Neural cell (in vitro differentiated cells): ENCODE results near the gene ZFR. TPM values are rescaled to one million over a fixed set of nuclear protein-coding genes. Genes with fewer than 3 reads are reported as not detected.

ENCODE experiments used
- H2AFZ ChIP-seq: fragments of 200-600, 300-800 bp; sonication (generic), shearing (Covaris generic); 2 replicates; pipeline ENCODE4 v1.6.0; 2014; ENCODE audit warnings: low read depth, mild to moderate bottlenecking, antibody characterized with exemption, low read length, moderate library complexity
- H3F3A ChIP-seq: fragments of 200-600 bp; shearing (Covaris generic); 2 replicates; pipeline ENCODE4 v1.6.1; 2016; ENCODE audit warnings: mild to moderate bottlenecking, moderate library complexity, mixed read lengths, antibody characterized with exemption, low read length; ENCODE audit not compliant: insufficient read depth, poor library complexity, severe bottlenecking
- H3K27ac ChIP-seq: fragments of 200-600, 300-800 bp; sonication (generic), shearing (Covaris generic); 2 replicates; pipeline ENCODE4 v1.5.1; 2014; ENCODE audit warnings: mild to moderate bottlenecking, low read length, moderate library complexity
- H3K27me3 ChIP-seq: fragments of 300-800, 200-600 bp; sonication (generic), shearing (Covaris generic); 2 replicates; pipeline ENCODE4 v1.6.0; 2014; ENCODE audit warnings: mild to moderate bottlenecking, low read depth, low read length, moderate library complexity; ENCODE audit not compliant: insufficient read depth
- H3K36me3 ChIP-seq: fragments of 300-800, 200-600 bp; sonication (generic), shearing (Covaris generic); 2 replicates; pipeline ENCODE4 v1.5.1; 2014; ENCODE audit warnings: mild to moderate bottlenecking, antibody characterized with exemption, low read length, moderate library complexity; ENCODE audit not compliant: insufficient read depth
- H3K4me2 ChIP-seq: fragments of 300-800, 200-600 bp; sonication (generic), shearing (Covaris generic); 2 replicates; pipeline ENCODE4 v1.6.0; 2014; ENCODE audit warnings: mild to moderate bottlenecking, low read length
- H3K4me3 ChIP-seq: fragments of 300-800, 200-600 bp; sonication (generic), shearing (Covaris generic); 2 replicates; pipeline ENCODE4 v1.5.1; 2014; ENCODE audit warnings: mild to moderate bottlenecking, low read length, moderate library complexity
- H3K79me2 ChIP-seq: fragments of 200-600 bp; shearing (Covaris generic); replicated peaks from 2 replicates; pipeline ENCODE4 v1.6.0; 2014; ENCODE audit warnings: mild to moderate bottlenecking, low read length, moderate library complexity; ENCODE audit not compliant: insufficient read depth
- H3K9ac ChIP-seq: fragments of 300-800, 200-600 bp; sonication (generic), shearing (Covaris generic); 2 replicates; pipeline ENCODE4 v1.6.1; 2016; ENCODE audit warnings: mild to moderate bottlenecking, low read length, mixed read lengths
- H3K9me2 ChIP-seq: fragments of 200-600 bp; shearing (Covaris generic); 2 replicates; pipeline ENCODE4 v1.6.1; 2016; ENCODE audit warnings: mild to moderate bottlenecking, low read length, mixed read lengths; ENCODE audit not compliant: insufficient read depth
- H3K9me3 ChIP-seq: fragments of 200-600, 300-800 bp; sonication (generic), shearing (Covaris generic); 2 replicates; pipeline ENCODE4 v1.6.1; 2016; ENCODE audit warnings: mild to moderate bottlenecking, mixed run types, low read length, moderate library complexity, mixed read lengths
- H4K20me1 ChIP-seq: fragments of 200-600 bp; shearing (Covaris generic); 2 replicates; pipeline ENCODE4 v1.6.1; 2016; ENCODE audit warnings: mild to moderate bottlenecking, mixed run types; ENCODE audit not compliant: insufficient read depth
- CTCF ChIP-seq: fragments of 450-650 bp; IDR thresholded peaks from 2 replicates; pipeline ENCODE4 v1.5.1; 2014; ENCODE audit warnings: antibody characterized with exemption, mild to moderate bottlenecking, moderate library complexity; ENCODE audit not compliant: poor library complexity, severe bottlenecking
- EP300 ChIP-seq: fragments of 450-650 bp; conservative IDR thresholded peaks from 2 replicates; pipeline ENCODE4 v1.6.1; 2014; ENCODE audit warnings: antibody characterized with exemption, mild to moderate bottlenecking, moderate library complexity; ENCODE audit not compliant: poor library complexity, severe bottlenecking
- EZH2 ChIP-seq: fragments of 200-600, 300-800 bp; shearing (Covaris generic), sonication (generic); IDR thresholded peaks from 2 replicates; pipeline ENCODE4 v1.6.1; 2014; ENCODE audit warnings: antibody characterized with exemption, low read length, borderline replicate concordance, mild to moderate bottlenecking; ENCODE audit not compliant: insufficient read depth, poor library complexity, severe bottlenecking
- MXI1 ChIP-seq: fragments of 450-650 bp; conservative IDR thresholded peaks from 2 replicates; pipeline ENCODE4 v1.6.1; 2014; ENCODE audit warnings: antibody characterized with exemption, mild to moderate bottlenecking; ENCODE audit not compliant: poor library complexity, severe bottlenecking
- POLR2AphosphoS5 ChIP-seq: IDR thresholded peaks from 2 replicates; pipeline ENCODE4 v1.6.1; 2012
- RAD21 ChIP-seq: fragments of 450-650 bp; conservative IDR thresholded peaks from 2 replicates; pipeline ENCODE4 v1.6.1; 2014; ENCODE audit warnings: antibody characterized with exemption, mild to moderate bottlenecking, moderate library complexity
- REST ChIP-seq: IDR thresholded peaks from 2 replicates; pipeline ENCODE4 v1.6.1; 2012; ENCODE audit warnings: borderline replicate concordance
- SMC3 ChIP-seq: fragments of 450-650 bp; conservative IDR thresholded peaks from 2 replicates; pipeline ENCODE4 v1.6.1; 2014; ENCODE audit warnings: antibody characterized with exemption, mild to moderate bottlenecking, moderate library complexity; ENCODE audit not compliant: poor library complexity
- TAF1 ChIP-seq: IDR thresholded peaks from 2 replicates; pipeline ENCODE4 v1.6.1; 2012; ENCODE audit warnings: low read depth
- polyA plus RNA-seq: library from polyadenylated mRNA; depleted of rRNA; stranded (reverse); fragments of >200 nt; gene quantifications from 2 replicates; pipeline ENCODE4 v1.2.3, GENCODE V29; 2014

The ZFR gene
- polyA plus RNA-seq, 1 donor from 2014 or later, result 141 TPM

- no peaks in the 10 kb centered on the region for H3K9me2 ChIP-seq
- H2AFZ ChIP-seq, result no peak overlapping the region
- no peaks in the 10 kb centered on the region for H4K20me1 ChIP-seq
- TF ChIP-seq EZH2 (no peak), REST (no peak), POLR2AphosphoS5 (no peak), RAD21 (no peak), MXI1 (no peak), EP300 (no peak)
- H3F3A ChIP-seq, result no peaks in the 10 kb centered on the region
- H3K79me2 ChIP-seq, result no peaks in the 10 kb centered on the region
- no peak overlapping the region for H3K4me3 ChIP-seq
- no peak overlapping the region for H3K4me2 ChIP-seq
- no peak overlapping the region for H3K27ac ChIP-seq
- no peaks in the 10 kb centered on the region for H3K36me3 ChIP-seq
- no peak overlapping the region for H3K9ac ChIP-seq
- H3K9me3 ChIP-seq, result no peaks in the 10 kb centered on the region
- no peaks in the 10 kb centered on the region for H3K27me3 ChIP-seq
These were observed 125.1 kb downstream of the ZFR start for GRCh38 chr5:32319392-32319791.

- H4K20me1 ChIP-seq, result no peaks in the 10 kb centered on the region
- no peak overlapping the region for H2AFZ ChIP-seq
- no peaks in the 10 kb centered on the region for H3K79me2 ChIP-seq
- TF ChIP-seq CTCF (no peak), EZH2 (no peak), RAD21 (no peak), SMC3 (no peak), POLR2AphosphoS5 (no peak), EP300 (no peak), REST (no peak), TAF1 (no peak), MXI1 (no peak)
- H3K27ac ChIP-seq, result no peak overlapping the region
- H3K36me3 ChIP-seq, result no peaks in the 10 kb centered on the region
- no peaks in the 10 kb centered on the region for H3F3A ChIP-seq
- no peaks in the 10 kb centered on the region for H3K9me2 ChIP-seq
- H3K4me3 ChIP-seq, result no peak overlapping the region
- no peaks in the 10 kb centered on the region for H3K9me3 ChIP-seq
- no peak overlapping the region for H3K4me2 ChIP-seq
- no peak overlapping the region for H3K9ac ChIP-seq
- no peaks in the 10 kb centered on the region for H3K27me3 ChIP-seq
These were observed 127.5 kb downstream of the ZFR start for GRCh38 chr5:32317041-32317440.
